GM18858 (cell line): ENCODE results near the gene PRR5.

ENCODE experiments used
- ATAC-seq: cut with Tn5 transposase; IDR thresholded peaks from one replicate; pipeline ENCODE4 v1.9.1; 2021; ENCODE audit not compliant: unreplicated experiment

Gene PRR5

DNA sequence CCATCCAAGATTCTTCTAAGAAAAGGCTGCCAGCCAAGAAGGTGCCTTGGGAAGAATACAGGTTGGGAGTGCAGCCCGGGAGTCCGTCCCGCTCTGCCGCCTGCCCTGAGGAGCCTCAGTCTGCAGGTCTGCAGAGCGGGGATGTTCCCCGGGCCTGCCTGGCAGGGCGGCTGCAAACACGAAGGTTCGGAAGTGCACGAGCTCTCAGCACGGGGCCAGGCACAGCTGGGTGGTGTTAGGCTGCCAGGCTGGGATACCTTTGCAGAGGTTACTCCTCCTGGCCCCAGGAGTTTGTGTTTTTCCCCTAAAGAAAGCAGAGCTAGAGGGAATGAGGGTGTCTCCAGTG lies 9.4 kb upstream of the PRR5 start:
- ATAC-seq, result no peak

DNA sequence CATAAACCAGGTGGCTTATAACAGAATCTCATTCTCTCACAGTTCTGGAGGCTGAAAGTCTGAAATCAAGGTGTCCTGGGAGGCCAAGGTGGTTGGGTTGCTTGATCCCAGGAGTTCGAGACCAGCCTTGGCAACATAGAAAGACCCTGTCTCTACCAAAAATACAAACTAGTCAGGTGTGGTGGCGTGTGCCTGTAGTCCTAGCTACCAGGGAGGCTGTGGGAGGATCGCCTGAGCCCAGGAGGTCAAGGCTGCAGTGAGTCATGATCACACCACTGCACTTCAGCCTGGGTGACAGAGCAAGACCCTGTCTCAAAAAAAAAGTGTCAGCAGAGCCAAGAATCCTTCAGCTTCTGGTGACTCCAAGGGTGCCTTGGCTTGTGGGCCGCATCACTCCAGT lies 8.9 kb upstream of the PRR5 start:
- ATAC-seq, result no peak

DNA sequence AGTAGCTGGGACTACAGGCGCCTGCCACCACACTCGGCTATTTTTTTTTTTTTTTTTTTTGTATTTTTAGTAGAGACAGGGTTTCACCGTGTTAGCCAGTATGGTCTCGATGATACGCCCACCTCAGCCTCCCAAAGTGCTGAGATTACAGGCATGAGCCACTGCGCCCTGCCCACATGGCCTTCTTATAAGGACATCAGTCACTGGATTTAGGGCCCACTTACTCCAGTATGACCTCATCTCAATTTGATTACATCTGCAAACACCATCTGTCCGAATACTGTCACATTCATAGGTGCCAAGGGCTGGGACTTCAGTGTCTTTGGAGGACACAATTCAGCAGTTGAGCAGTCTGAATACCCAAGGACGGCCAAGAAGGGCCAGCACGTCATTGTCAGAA lies 8.2 kb upstream of the PRR5 start:
- ATAC-seq, result no peak

DNA sequence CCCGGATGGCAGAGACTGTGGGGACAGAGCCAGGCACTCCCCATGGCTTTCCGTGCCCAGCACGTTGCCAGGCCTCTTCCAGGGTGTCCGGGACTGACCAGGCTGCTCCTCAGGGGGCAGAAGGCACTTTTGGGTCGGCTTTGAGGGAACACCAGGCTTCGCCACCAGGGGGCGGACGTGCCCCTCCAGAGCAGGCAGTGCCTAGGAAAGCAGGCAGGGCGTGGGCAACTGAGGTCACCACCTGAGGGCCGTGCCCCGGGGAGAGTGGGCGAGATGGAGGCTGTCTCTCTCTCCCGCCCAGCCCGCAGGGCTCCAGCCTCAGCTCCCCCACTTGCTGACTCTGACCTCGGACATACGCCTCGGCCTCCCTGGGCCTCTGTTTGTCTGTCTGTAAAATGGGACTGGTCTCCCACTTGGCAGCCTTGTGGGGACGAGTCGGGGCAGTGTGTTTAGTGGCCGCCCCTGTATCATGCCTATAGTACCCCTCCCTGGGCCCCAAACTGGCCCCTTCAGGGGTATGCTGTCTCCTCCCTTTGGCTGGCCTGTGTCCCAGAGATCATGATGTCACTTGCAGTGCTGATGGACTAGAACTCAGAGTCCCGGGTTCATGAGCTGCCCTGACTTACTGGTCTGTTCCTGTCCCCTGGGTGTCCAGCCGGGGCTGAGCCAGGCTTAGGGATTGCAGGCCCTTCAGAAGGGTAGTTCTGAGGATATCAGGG lies 4.4 kb upstream of the PRR5 start:
- ATAC-seq, result no peak

DNA sequence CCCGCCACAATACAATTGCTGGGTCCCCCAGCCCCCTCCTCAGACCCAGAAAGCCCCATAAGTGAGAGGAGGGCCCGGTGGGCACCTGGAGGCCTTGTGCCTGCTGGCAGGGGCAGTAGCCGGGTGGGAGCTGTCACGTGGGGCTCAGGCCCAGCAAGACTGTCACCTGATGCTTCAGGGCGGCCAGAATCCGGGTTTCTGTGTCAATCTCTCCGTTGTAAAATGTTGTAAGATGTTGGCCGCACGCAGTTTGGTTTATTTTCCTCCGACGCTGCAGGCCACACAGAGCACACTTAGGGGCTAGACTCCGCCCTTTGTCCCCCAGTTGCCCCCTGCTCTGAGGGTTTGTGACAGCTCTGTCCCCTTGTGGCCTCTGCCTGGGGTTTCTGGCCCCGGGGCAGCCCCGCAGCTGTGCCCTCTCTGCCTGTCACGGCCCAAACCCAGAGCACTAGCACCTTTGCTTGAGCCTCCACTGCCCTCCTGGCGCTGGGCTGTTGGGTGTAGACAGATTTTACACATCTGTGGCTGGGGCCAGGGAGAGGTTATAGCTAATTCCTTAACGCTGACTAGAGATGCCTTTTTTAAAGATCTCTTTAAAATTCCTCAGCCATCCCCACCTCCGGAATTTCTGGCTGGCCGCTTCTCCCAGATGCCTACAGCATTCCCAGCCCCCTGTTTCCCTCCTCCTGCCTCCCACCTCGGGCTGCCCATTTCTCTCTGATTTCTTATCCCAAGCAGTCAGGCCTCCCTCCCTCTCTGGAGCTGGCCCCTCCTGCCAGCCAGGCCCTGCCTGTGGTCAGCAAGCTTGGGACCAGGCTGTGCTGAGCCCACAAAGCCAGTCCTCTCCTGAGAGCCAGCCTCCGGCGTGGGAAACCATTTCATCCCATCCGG lies 3.2 kb upstream of the PRR5 start:
- no peak for ATAC-seq

DNA sequence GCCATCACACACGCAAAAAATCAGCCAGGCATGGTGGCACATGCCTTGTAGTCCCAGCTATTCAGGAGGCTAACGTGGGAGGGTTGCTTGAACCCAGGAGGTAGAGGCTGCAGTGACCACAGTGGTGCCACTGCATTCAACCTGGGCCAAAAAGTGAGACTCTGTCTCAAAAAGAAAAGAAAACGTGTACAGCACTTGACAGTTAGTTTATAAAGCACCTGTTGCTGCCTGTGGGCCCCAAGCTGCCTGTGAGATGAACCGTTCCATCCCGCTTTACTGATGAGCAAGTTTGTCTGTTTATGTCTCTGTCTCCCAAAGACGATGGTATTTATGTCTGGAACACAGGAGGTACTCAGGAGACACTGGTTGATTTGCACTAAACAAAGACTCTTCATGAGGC lies 1.5 kb upstream of the PRR5 start:
- ATAC-seq, result no peak

DNA sequence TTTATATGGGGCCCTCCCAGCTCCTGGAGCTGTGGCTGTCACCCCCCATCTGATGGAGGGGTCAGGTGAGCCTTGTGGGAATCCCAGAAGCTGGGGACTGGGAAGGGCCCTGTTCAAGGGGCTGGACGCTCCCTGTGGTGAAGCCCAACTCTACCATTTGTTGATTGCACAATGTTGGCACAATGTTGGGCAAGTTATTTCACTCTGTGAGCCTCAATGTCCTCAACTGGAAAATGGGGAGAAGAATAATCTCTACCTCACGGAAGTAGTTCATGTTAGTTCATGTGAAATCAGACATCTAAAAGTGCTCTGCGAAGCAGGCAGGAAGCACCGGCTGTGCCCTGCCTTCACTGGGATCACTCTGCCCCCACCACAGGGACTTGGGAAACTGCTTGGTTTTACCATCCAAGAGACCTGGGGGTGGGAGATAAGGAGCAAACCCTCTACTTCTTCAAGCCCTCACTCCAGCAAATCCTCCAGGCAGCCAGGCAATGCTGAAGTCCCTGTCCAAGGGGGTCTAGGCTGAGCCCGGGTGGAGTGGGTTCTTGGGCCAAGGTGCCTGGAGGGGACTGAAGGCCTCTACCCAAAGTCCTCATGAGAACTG lies 715 bp upstream of the PRR5 start:
- ATAC-seq, result no peak

DNA sequence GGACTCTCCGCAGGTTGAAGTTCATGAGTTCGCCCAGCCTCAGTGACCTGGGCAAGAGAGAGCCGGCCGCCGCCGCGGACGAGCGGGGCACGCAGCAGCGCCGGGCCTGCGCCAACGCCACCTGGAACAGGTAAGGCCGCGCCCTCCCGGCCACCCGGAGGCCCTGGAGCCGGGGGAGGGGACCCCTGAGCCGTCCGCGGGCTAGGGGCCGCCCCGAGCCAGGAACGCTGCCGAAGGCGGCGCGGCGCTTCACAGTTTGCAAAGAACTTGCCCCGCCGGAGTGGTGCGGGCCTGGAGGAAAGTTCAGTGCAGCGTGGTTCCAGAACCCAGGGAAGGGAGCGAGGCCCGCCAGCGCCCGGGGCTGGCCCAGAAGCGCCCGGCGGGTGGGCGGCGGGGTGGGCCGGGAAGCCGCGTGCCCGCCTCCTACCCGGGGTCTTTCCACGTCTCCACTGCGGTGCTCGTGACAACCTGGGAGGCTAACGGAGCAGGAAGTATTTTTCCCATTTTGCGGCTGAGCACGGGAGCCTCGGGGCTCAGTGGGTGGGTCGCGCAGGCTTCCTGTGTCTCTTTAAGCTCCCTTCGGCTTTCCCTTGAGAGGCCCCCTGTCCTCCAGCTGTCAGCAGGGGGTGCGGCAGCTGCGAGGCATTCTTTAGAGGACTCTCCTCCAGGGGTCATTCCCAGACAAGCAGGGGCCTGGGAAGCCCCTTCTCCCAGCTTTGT lies 635 bp downstream of the PRR5 start:
- ATAC-seq, result no peak

DNA sequence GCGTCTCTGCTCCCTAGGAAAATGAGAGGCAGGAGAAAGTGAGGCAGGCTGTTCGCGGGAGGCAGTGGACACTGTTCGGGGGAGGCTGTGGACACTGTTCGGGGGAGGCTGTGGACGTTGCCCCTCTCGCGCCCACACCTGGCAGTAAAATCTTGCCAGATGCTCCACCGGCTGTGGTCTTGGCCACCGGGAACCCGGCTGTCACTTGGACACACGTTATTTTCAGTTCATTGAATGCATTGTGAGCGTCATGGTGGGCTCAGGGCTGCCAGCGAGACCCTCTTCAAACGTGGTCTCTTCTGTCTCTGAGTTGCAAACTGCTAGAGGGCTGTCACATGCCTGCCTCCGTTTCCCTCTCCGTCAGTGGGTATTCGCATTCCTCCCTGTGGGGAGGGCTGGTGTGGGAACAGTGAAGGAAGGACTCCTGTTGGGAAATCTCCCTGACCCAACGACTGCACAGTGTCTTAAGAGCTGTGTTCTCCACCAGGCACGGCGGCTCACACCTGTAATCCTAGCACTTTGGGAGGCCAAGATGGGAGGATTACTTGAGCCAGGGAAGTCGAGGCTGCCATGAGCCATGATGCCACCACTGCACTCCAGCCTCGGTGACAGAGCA lies 1.4 kb downstream of the PRR5 start:
- ATAC-seq, result no peak

DNA sequence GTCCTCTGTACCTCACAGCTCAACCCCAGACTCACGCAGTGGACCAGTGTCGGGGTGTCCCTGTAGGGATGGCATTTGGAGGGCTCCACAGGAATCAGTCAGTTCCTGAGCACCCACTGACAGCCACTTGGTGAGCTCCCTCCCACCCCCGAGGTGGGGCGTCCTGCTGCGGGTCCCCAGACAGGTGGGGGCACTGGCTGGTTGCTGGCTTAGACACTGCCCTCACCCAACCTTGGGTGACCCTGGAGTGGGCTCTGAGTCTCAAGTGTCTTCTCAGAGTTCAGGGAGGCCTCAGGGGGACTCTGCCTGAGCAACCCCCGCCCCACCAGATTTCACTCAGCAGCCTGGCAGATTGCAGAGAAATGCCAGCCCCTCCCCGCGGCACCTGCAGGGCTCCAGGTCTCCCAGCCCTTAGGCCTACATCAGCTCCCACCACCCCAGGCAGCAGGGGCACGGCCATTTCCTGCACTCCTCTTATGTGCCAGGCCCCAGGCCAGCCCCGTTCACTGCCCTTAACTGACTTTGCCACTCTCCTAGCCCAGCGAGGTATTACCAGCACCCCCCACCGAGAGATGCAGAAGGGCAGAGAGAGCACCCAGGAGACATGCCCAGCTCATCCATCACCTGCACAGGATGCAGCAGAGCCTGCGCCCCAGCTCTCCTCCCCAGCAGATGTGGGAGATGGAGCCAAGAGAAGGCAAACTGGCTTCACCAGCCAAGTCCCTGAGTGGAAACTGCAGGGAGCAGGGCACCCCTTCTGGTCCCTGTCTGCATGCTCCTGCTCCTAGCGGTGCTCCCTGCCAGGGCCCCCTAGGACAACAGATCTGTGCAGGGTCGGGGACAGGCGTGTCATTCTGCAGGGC lies 2.4 kb downstream of the PRR5 start:
- ATAC-seq, result no peak

DNA sequence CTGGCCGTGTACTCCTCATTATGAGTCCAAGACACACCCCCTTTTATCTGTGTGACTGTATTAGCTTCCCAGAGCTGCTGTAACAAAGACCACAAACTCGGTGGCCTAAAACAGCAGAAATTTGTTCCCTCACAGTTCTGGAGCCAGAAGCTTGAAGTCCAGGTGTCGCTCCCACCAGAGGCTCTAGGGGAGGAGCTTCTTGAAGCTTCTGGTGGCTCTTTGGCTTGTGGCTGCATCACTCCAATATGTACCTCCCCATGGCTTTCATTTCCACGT lies 3.0 kb downstream of the PRR5 start:
- ATAC-seq, result no peak

DNA sequence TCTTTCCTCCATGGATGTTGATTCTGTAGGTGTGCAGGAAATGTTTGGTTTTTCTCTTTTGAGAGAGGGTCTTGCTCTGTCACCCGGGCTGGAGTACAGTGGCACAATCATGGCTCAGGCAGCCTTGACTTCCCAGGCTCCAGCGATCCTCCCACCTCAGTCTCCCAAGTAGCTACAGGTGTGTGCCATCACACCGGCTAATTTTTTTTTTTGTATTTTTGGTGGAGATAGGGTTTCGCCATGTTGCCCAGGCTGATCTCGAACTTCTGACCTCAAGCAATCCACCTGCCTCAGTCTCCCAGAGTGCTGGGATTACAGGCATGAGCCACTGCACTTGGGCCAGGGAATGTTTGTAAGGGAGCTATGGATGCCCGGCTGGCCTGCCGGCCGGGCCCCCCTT lies 4.5 kb downstream of the PRR5 start:
- no peak for ATAC-seq

DNA sequence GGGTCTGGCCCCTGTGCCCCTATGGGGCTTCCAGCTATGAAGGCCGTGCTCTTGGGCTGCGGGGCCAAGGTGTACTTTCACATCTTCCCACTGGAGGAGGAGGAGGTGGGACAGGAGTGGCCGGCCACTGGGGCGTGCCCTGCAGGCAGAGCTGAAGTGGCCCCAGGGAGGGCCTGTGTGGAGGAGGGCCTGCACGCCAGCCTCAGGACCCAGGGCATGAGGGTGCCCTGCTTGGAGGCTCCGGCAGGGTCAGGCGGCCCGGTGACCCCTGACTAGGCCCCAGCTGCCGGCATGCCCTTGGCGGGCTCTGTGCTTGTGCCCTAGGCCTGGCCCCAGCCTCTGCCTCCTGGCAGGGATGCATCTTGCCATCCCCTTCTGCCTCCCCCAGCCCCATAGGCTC lies 5.2 kb downstream of the PRR5 start:
- ATAC-seq, result no peak

DNA sequence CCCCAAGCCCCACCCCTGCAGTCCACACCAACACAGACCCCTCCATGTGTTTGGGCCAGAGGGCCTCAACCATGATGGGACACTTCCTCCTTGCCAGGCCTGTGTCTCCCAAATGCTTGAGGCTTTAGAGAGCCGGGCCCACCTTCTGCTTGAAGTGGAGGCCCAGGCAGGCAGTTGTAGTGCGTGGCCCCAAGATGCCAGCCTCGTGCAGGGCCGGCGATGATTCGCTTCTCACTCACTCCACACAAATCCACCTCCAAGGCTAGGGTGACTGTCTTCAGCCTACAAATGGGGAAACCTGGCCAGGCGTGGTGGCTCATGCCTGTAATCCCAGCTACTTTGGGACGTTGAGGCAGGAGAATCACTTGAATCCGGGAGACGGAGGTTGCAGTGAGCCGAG lies 5.7 kb downstream of the PRR5 start:
- ATAC-seq, result no peak

DNA sequence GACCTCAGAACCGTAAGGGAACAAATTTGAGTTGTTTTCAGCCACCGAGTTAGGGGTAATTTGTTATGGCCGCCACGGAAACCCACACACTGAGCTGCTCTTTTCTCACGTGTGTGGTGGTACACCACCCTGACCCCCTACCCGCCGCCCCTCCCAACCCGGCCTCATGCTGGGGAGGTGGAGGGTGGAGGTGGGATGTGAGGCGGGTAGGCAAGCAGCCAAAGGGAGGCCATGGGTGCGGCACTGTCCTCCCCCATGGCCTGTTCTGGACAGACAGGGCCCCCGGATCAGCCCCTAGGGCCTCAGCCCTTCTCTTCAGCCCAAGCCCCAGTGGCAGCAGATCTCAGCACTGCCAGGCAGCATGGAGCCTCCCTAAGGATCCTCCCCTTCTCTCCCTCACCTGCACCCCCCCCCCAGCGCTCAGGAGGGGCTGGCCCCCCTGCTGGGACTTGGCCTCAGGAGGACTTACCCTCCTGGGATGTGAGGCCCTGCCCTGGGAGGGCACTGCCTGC lies 7.9 kb downstream of the PRR5 start:
- ATAC-seq, result no peak

DNA sequence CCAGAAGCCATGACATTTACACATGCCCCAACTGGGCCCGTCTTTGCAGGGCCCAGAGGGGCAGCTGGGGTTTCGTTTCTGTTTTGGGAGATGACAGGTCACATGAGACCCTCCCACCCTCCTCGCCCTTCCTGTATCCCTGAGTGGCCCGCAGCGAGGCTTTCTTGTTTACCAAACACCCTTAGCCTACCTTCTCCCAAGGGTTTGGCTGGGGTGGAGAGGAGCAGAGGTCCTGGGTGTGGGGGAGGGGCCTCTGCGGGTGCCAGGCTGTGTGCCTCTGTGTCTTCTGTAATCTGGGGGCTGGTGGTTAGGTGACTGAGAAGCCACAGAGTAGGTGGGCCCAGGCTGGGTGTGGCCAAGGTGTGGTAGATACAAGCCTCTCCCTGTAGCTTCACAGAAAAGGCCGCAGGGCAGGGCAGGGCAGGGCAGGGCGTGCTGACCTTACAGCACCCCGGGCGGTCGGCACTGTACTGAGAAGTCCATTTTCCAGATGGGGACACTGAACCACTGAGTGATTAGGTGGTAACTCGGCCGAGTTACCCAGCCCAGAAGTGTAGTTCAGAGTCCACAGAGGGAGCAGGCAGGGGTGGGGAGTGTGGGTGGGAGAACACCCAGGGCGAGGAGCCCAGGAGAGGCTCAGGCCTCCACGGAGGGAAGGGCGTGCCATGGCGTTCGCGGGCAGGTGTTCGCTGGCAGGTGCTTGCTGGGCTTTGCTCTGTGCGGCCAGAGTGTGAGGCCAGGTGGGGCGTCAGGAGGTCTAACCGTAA lies 8.7 kb downstream of the PRR5 start:
- no peak for ATAC-seq

DNA sequence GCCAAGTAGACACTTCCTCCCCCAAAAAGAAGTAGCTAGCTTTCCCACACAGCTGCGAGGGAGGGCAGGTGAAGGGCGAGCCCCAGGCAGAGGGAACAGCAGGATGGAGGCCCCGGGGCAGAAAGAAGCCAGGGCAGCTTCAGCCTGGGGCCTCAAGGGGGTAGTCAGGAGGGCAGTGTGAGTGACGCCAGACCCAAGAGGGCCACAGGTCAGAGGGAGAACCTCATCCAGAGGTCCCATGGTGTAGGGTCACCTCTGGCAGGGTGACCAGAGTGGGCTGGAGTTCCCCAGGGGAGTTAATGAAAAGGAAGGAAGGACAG lies 9.2 kb downstream of the PRR5 start:
- ATAC-seq, result no peak

DNA sequence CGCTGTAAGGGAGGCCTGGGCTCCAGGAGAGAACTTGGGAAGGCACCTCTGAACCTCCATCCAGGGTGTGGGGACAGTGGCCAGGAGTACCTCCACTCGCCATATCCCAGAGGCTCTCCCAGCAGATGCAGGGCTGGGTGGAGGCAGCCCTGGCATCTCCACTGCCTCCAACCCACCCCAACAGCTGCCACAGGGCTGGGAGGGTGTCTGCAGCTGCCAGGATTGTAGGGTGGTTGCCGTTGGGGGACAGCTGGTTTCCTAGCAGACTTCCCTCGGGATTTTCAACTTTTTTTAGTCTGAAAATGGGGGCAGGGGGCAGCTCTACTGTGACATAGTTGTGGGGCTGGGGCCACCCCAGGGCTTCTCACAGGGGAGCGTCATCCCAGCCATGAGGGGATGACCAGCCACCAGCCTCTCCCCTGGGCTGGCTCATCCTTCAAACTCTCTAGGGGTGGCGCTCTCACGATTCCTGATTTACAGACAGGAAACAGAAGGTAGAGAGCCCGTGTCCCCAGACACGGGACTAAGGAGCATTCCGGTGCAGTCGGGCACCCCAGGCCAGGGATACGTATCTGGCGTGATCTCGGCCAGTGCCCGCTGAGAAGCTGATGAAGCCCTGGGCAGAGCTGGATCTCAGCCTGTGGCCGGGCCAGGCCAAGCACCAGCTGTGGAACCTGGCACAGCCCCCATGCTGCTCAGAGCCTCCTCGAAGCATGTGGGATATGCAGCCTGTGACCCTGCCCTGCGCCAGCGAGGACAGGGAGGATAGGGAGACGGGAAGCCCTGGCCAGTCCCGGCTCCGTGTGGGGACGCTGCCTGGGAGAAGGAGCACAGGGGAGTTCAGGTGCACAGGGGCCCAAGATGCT lies 9.9 kb downstream of the PRR5 start:
- no peak for ATAC-seq

DNA sequence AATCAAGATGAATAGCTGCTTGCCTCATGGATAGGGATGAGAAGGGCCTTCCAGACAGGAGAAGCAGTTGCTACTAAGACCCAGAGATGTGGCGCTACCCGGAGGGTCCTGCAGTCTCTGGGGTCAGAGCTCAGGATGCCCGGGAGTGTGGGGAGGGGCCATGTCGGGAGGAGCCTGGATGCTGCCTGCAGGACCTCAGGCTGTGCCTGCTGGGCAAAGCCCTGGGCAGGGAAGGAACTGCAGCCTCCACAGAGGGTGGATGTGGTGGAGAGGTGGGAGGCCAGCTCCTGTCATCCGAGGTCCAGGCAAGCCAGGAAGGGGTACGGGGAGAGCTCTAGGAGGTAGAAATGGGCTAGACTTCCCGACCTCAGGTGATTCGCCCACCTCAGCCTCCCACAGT lies 11.0 kb downstream of the PRR5 start:
- no peak for ATAC-seq
